H1 (cell line): Measurements from ENCODE around the gene MEFV. TPM values are rescaled to one million over a fixed set of nuclear protein-coding genes. Genes with fewer than 3 reads are reported as not detected.

Experiments used
- CTCF ChIA-PET: fragments of 300-600 bp; sonication (Branson Sonifier 250); formaldehyde crosslinking; loops from one replicate; lab custom pipeline; 2021; ENCODE audit not compliant: partially characterized antibody; lab: Charles Lee
- POLR2A ChIA-PET: fragments of 300-600 bp; sonication (Branson Sonifier 250); formaldehyde crosslinking; loops from one replicate; lab custom pipeline; 2021; ENCODE audit warnings: inconsistent platforms; ENCODE audit not compliant: partially characterized antibody; lab: Charles Lee
- DNase-seq, 2 experiments: peaks; one replicate each; pipeline versions ENCODE4 v3.0.0 to v3.0.0-alpha.2; 2010 to 2022; ENCODE audit warnings: low spot score in 2 of 2, low read depth in 1 of 2, mixed read lengths in 1 of 2
- FAIRE-seq: peaks from 2 replicates; lab custom pipeline; 2011; peaks lifted over from hg19 to GRCh38; lab: Jason Lieb, UNC
- H2AFZ ChIP-seq: 2 replicates; pipeline ENCODE4 v1.8.1; 2012; ENCODE audit warnings: low read length, inconsistent platforms
- H2AK5ac ChIP-seq: 2 replicates; pipeline ENCODE4 v1.6.1; 2013; ENCODE audit warnings: low read depth, low read length
- H2BK120ac ChIP-seq: replicated peaks from 2 replicates; pipeline ENCODE3; 2013; ENCODE audit warnings: low read depth, low read length, inconsistent platforms
- H2BK12ac ChIP-seq: 2 replicates; pipeline ENCODE4 v1.6.1; 2013; ENCODE audit warnings: low read depth, low read length
- H2BK15ac ChIP-seq: 2 replicates; pipeline ENCODE4 v1.6.1; 2013; ENCODE audit warnings: low read length
- H2BK20ac ChIP-seq: 2 replicates; pipeline ENCODE4 v1.6.1; 2013; ENCODE audit warnings: low read length
- H2BK5ac ChIP-seq: 2 replicates; pipeline ENCODE4 v1.6.1; 2013; ENCODE audit warnings: low read depth, low read length
- H3K14ac ChIP-seq: 2 replicates; pipeline ENCODE4 v1.6.1; 2013; ENCODE audit warnings: inconsistent platforms; ENCODE audit not compliant: insufficient read length
- H3K18ac ChIP-seq: 2 replicates; pipeline ENCODE4 v1.6.1; 2013; ENCODE audit warnings: low read length; ENCODE audit errors: extremely low read depth
- H3K23ac ChIP-seq: 2 replicates; pipeline ENCODE4 v1.6.1; 2013; ENCODE audit warnings: inconsistent platforms; ENCODE audit not compliant: insufficient read length
- H3K23me2 ChIP-seq: 2 replicates; pipeline ENCODE4 v1.6.1; 2013; ENCODE audit warnings: low read depth, low read length
- H3K27ac ChIP-seq: 2 replicates; pipeline ENCODE4 v1.6.1; 2011; ENCODE audit warnings: low read depth, low read length, inconsistent platforms
- H3K27me3 ChIP-seq, 4 experiments: replicated peaks in 1 of 4; 1 replicate in 1 of 4; 2 replicates in 3 of 4; pipeline versions ENCODE4 v1.6.1 to v1.8.1; 2011 to 2013; ENCODE audit warnings: low read length in 3 of 4, mild to moderate bottlenecking in 3 of 4, inconsistent platforms in 2 of 4, mixed read lengths in 2 of 4, moderate library complexity in 1 of 4; ENCODE audit not compliant: control insufficient read depth in 3 of 4, insufficient read depth in 3 of 4; ENCODE audit errors: extremely low read depth in 1 of 4
- H3K36me3 ChIP-seq, 4 experiments: 2 replicates each; pipeline versions ENCODE4 v1.6.1 to v1.8.1; 2011 to 2013; ENCODE audit warnings: mild to moderate bottlenecking in 4 of 4, low read length in 3 of 4, moderate library complexity in 2 of 4, control low read depth in 1 of 4, inconsistent platforms in 1 of 4; ENCODE audit not compliant: insufficient read depth in 4 of 4, control insufficient read depth in 2 of 4
- H3K4ac ChIP-seq: replicated peaks from 2 replicates; pipeline ENCODE3; 2013; ENCODE audit warnings: low read length, low read depth, mixed read lengths, inconsistent platforms; ENCODE audit not compliant: insufficient read length
- H3K4me1 ChIP-seq, 4 experiments: replicated peaks in 1 of 4; 1 replicate in 1 of 4; 2 replicates in 3 of 4; pipeline versions ENCODE4 v1.6.1 to v1.8.1; 2011 to 2013; ENCODE audit warnings: low read length in 3 of 4, inconsistent platforms in 2 of 4, mixed read lengths in 1 of 4; ENCODE audit not compliant: insufficient read depth in 4 of 4, control insufficient read depth in 3 of 4
- H3K4me2 ChIP-seq, 2 experiments: 2 replicates each; pipeline versions ENCODE4 v1.6.1 to v1.8.1; 2011 to 2013; ENCODE audit warnings: low read depth in 2 of 2, low read length in 2 of 2, control low read depth in 1 of 2, inconsistent platforms in 1 of 2, mild to moderate bottlenecking in 1 of 2; ENCODE audit not compliant: insufficient read depth in 1 of 2
- H3K4me3 ChIP-seq, 4 experiments: fragments of 200-600, 300-600 bp in 1 of 4; sonication (generic), shearing (Covaris generic), sonication (Bioruptor Twin) in 1 of 4; 2 replicates each; pipeline versions ENCODE4 v1.5.1 to v1.8.1; 2011 to 2016; ENCODE audit warnings: low read length in 4 of 4, low read depth in 3 of 4, control low read depth in 2 of 4, inconsistent platforms in 2 of 4, mild to moderate bottlenecking in 2 of 4, mixed read lengths in 1 of 4, moderate library complexity in 1 of 4; ENCODE audit not compliant: insufficient read depth in 2 of 4; ENCODE audit errors: extremely low read depth in 1 of 4
- H3K56ac ChIP-seq: replicated peaks from 2 replicates; pipeline ENCODE3; 2013; ENCODE audit warnings: low read depth, mild to moderate bottlenecking, mixed read lengths, low read length, inconsistent platforms; ENCODE audit not compliant: insufficient read length
- H3K79me1 ChIP-seq: 2 replicates; pipeline ENCODE4 v1.6.1; 2013; ENCODE audit warnings: low read depth, low read length, control low read depth
- H3K79me2 ChIP-seq, 2 experiments: 2 replicates each; pipeline versions ENCODE4 v1.6.1 to v1.8.1; 2012 to 2013; ENCODE audit warnings: low read length in 2 of 2, mild to moderate bottlenecking in 2 of 2, inconsistent platforms in 1 of 2; ENCODE audit not compliant: insufficient read depth in 2 of 2, control insufficient read depth in 1 of 2
- H3K9ac ChIP-seq, 4 experiments: replicated peaks in 1 of 4; 1 replicate in 1 of 4; 2 replicates in 3 of 4; pipeline versions ENCODE4 v1.6.1 to v1.8.1; 2011 to 2013; ENCODE audit warnings: low read depth in 3 of 4, low read length in 3 of 4, control low read depth in 2 of 4, mild to moderate bottlenecking in 2 of 4, moderate library complexity in 2 of 4, inconsistent platforms in 1 of 4; ENCODE audit errors: extremely low read depth in 1 of 4
- H3K9me3 ChIP-seq, 2 experiments: 2 replicates each; pipeline versions ENCODE4 v1.6.1 to v1.8.1; 2012 to 2013; ENCODE audit warnings: mild to moderate bottlenecking in 2 of 2, moderate library complexity in 2 of 2, control low read depth in 1 of 2, inconsistent platforms in 1 of 2, low read depth in 1 of 2, low read length in 1 of 2, mixed read lengths in 1 of 2; ENCODE audit not compliant: insufficient read depth in 2 of 2
- H4K20me1 ChIP-seq, 2 experiments: replicated peaks in 1 of 2; 2 replicates each; pipeline versions ENCODE3 to v1.8.1; 2011 to 2013; ENCODE audit warnings: inconsistent platforms in 2 of 2, low read length in 2 of 2, mild to moderate bottlenecking in 1 of 2; ENCODE audit not compliant: insufficient read depth in 2 of 2, control insufficient read depth in 1 of 2
- H4K5ac ChIP-seq: 2 replicates; pipeline ENCODE4 v1.6.1; 2013; ENCODE audit warnings: low read length, low read depth, mixed read lengths, inconsistent platforms; ENCODE audit not compliant: insufficient read length
- H4K8ac ChIP-seq: 2 replicates; pipeline ENCODE4 v1.8.0; 2013; ENCODE audit warnings: mild to moderate bottlenecking, moderate library complexity, low read length, inconsistent platforms; ENCODE audit not compliant: insufficient read depth; ENCODE audit errors: extremely low read depth
- H4K91ac ChIP-seq: replicated peaks from 2 replicates; pipeline ENCODE3; 2013; ENCODE audit warnings: low read length, mixed read lengths, inconsistent platforms; ENCODE audit not compliant: insufficient read length
- RAD21 ChIP-seq, 2 experiments: IDR thresholded peaks in 1 of 2; conservative IDR thresholded peaks in 1 of 2; 2 replicates each; pipeline ENCODE4 v1.6.1; 2011; ENCODE audit warnings: low read depth in 2 of 2, low read length in 2 of 2, improper control_type of control experiment in 1 of 2, inconsistent platforms in 1 of 2, mild to moderate bottlenecking in 1 of 2, moderate library complexity in 1 of 2
- RBBP5 ChIP-seq: IDR thresholded peaks from 2 replicates; pipeline ENCODE4 v1.7.1; 2012; ENCODE audit warnings: low read depth, mild to moderate bottlenecking, inconsistent platforms, low read length, moderate library complexity, borderline replicate concordance
- TCF12 ChIP-seq: IDR thresholded peaks from 2 replicates; pipeline ENCODE4 v1.6.1; 2011; ENCODE audit warnings: low read depth, mild to moderate bottlenecking, low read length
- WGBS, 2 experiments: shearing (Covaris generic) in 1 of 2; methylation state at CpG; one replicate each; pipeline versions ENCODE4 v1.1.6 to v1.1.7; 2013 to 2015; ENCODE audit warnings: low lambda C conversion rate in 2 of 2, mixed read lengths in 2 of 2, inconsistent platforms in 1 of 2, low coverage in 1 of 2, missing lambda C conversion rate in 1 of 2; ENCODE audit not compliant: insufficient replicate concordance in 2 of 2, insufficient coverage in 1 of 2, insufficient read length in 1 of 2; ENCODE audit errors: extremely low coverage in 1 of 2, missing lambda C conversion rate in 1 of 2; 5-methylcytosine and 5-hydroxymethylcytosine counted together
- polyA plus RNA-seq, 7 experiments: library from polyadenylated mRNA; depleted of rRNA in 3 of 7; stranded (reverse) in 5 of 7; unstranded in 2 of 7; fragments of >200 nt in 5 of 7; fragments of 200-250 nt in 2 of 7; gene quantifications; 1 replicate in 5 of 7; 2 replicates in 1 of 7; 4 replicates in 1 of 7; pipeline versions ENCODE4 v1.2.1 to v1.2.3, GENCODE V29; 2011 to 2013; ENCODE audit warnings: missing spikeins in 2 of 7, mixed read lengths in 2 of 7
- total RNA-seq: library from RNA; stranded (reverse); fragmentation: NEBNext Ultra II Directional; extraction: Animal tissue kit (Norgen Biotek cat#: 25700); gene quantifications from 2 replicates; pipeline ENCODE4 v1.2.1, GENCODE V29; 2021

Gene MEFV
- total and polyA plus RNA-seq, 2 of the 8 experiments (the other 6 are each of a cell fraction or from before 2014, with no cell fraction given): 0.03 TPM; not detected in 1

GRCh38 chr16:3281222-3281820 lies 24.9 kb upstream of the MEFV start:
- Histone ChIP-seq H4K91ac (no peak overlapping the region), H2BK120ac (no peak overlapping the region), H3K4ac (no peak overlapping the region), H2BK20ac (no peak overlapping the region), H3K4me3 (peak overlapping the region in 1 of 4 experiments; percentile 97; a peak in 1 of 8 replicates), H3K14ac (no peak overlapping the region), H3K27ac (no peak overlapping the region), H3K23ac (no peak overlapping the region), H3K9ac (no peak overlapping the region), H3K18ac (no peak overlapping the region), H3K27me3 (no peaks in the 10 kb centered on the region; a peak in 1 of 7 replicates), H3K23me2 (peaks cover 8% of the 10 kb centered on the region), H4K8ac (no peak overlapping the region), H2AK5ac (no peak overlapping the region), H2BK5ac (no peak overlapping the region), H3K4me2 (peak overlapping the region in 1 of 2 experiments; percentile 99; a peak in 1 of 4 replicates), H3K4me1 (peaks cover 0 to 8% (median 1%) of the 10 kb centered on the region in 4 experiments; a peak in 4 of 7 replicates), H2AFZ (no peak overlapping the region), H3K9me3 (peaks cover under 1 to 5% of the 10 kb centered on the region in 2 experiments; a peak in 1 of 4 replicates), H3K36me3 (peaks cover under 1 to 10% (median 6%) of the 10 kb centered on the region in 4 experiments; a peak in 6 of 8 replicates), H3K79me2 (peaks cover 20 to 28% of the 10 kb centered on the region in 2 experiments), H3K79me1 (peaks cover 12% of the 10 kb centered on the region), H2BK12ac (no peak overlapping the region), H2BK15ac (no peak overlapping the region), H3K56ac (no peak overlapping the region), H4K5ac (no peak overlapping the region), H4K20me1 (peaks cover 5 to 9% of the 10 kb centered on the region in 2 experiments)
- no peak for FAIRE-seq
- DNase-seq: no peak
- CTCF ChIA-PET: interaction anchor here (2.4 kb wide), 1 partner anchor 15 kb away, joined by 10 read pairs; no protein-coding TSS in a partner anchor
- TF ChIP-seq RBBP5 (no peak), TCF12 (no peak), RAD21 (IDR thresholded peaks at IDR 0.05 in 1 of 2, conservative IDR thresholded peaks at IDR 0.05 in 1 of 2; ENCODE audit: low read depth in 2 of 2, low read length in 2 of 2) (no peak)
- WGBS, 2 experiments: 85% methylated on average over 6 of the region's 6 CpGs; no CpG with 5 or more reads in 1 of the 2 experiments
- POLR2A ChIA-PET: interaction anchor here (1.9 to 5.0 kb wide), 2 partner anchors 17 to 24 kb away, joined by 4 to 64 read pairs; partner anchors contain the start of genes TIGD7 and ZNF75A
